Measurements from ENCODE around the gene KRT77.
A peak's percentile ranks its signal among the peaks of the same experiment; 100 is the strongest.

Gene KRT77

DNA sequence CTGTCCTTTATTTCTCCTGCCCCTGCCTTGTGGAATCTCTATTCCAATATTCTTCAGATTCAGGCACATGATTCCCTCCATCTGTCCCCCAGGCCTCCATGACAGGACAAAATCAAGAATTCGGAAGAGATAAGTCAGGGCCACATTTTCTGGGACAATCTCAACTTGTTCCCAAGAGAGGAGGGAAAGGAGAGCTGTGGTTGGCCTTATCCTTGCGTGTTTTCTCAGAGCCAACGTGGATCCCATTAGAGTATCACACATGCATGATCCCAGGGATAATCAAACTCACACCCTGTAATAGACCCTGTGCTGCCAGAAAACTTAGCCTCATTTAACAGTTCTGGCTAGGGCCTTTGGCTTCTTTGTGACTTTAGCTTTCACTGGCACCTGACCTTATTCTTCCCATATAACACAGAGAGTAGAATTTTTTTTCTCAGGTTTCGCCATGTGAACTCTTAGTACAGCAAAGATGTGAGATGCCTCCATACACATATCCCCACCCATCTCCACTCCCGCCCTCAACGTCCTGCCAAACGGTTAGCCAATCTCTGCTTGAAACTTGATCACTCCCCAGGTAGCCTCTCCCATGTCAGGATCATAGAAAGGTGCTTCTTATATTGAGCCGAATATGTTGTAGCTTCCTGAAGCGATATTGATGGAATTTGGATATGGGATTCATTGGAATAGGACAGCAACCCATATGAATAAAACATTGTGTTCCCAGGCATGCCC is 16.4 kb downstream of the KRT77 start:
- DNase-seq: no peak
- H3K4me1 Mint-ChIP-seq (ENCODE audit: low read depth in 2 of 2): peaks cover 23 to 31% of the 10 kb centered on the region in 2 donors
- no peak for ATAC-seq (replicated peaks)
- H3K9me3 Mint-ChIP-seq: no peaks in the 10 kb centered on the region
- H3K36me3 Mint-ChIP-seq (ENCODE audit: insufficient read depth): peaks cover 3% of the 10 kb centered on the region
- H3K27me3 Mint-ChIP-seq: peaks cover 18 to 45% of the 10 kb centered on the region in 2 donors
- no peak overlapping the region for H3K4me3 Mint-ChIP-seq
- H3K27ac Mint-ChIP-seq: peak overlapping the region in 1 of 2 donors; percentile 71

GRCh38 chr12:52686063-52686462 is 17.3 kb downstream of the KRT77 start:
- no peak overlapping the region for H3K27ac Mint-ChIP-seq
- no peaks in the 10 kb centered on the region for H3K9me3 Mint-ChIP-seq
- no peak overlapping the region for H3K4me3 Mint-ChIP-seq
- H3K36me3 Mint-ChIP-seq (ENCODE audit: insufficient read depth): peaks cover 3% of the 10 kb centered on the region
- no peak for DNase-seq
- peaks cover 21 to 33% of the 10 kb centered on the region in 2 donors for H3K4me1 Mint-ChIP-seq (ENCODE audit: low read depth in 2 of 2)
- ATAC-seq (replicated peaks): no peak
- H3K27me3 Mint-ChIP-seq: peaks cover 18 to 45% of the 10 kb centered on the region in 2 donors

GRCh38 chr12:52685406-52685890 is 17.9 kb downstream of the KRT77 start:
- H3K4me3 Mint-ChIP-seq: no peak overlapping the region

GRCh38 chr12:52684431-52684830 is 18.9 kb downstream of the KRT77 start:
- peaks cover 18 to 45% of the 10 kb centered on the region in 2 donors for H3K27me3 Mint-ChIP-seq
- H3K27ac Mint-ChIP-seq: no peak overlapping the region

More at GRCh38 chr12:52685406-52685890, 17.9 kb downstream of the KRT77 start:
- Mint-ChIP-seq H3K27ac (no peak overlapping the region), H3K27me3 (peaks cover 18 to 45% of the 10 kb centered on the region in 2 donors), H3K4me1 (ENCODE audit: low read depth in 2 of 2) (peaks cover 19 to 32% of the 10 kb centered on the region in 2 donors), H3K9me3 (no peaks in the 10 kb centered on the region), H3K36me3 (ENCODE audit: insufficient read depth) (no peaks in the 10 kb centered on the region)
- DNase-seq (no peak), ATAC-seq (replicated peaks) (no peak)

DNA sequence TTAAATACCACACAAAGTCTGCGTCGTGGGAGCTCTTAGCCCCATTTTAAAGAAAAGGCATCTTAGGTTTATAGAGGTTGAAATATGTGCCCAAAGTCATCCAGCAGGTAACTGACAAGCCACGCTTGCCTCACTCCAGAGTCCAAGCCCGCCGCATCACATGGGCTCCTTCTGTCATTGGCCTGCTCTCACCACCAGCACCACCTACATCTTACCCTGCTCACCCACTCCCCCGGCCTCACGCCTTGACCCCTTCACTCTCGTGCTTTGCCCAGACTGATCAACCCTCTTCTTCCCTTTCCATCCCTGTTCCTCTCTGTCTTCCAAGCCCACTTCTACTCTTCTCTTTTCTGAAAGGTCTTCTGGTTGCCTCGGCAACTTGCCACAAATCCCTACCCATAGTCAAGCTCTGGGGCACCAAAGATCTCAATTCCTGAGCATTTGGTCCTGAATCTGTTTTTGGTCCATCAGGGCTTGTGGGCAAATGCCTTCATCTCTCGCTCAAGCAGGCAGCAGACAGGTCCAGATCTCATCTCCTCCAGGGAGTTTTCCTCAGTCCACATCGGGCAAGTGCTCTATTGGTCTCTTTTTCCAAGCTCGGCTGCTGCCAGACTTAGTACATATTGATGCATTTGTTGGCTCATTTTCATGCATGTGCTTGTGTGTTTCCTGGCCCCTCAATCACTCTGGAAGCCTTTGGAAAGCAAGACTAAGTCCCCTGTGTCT is 19.6 kb downstream of the KRT77 start:
- no peaks in the 10 kb centered on the region for H3K36me3 Mint-ChIP-seq (ENCODE audit: insufficient read depth)
- H3K27ac Mint-ChIP-seq: peak overlapping the region in 1 of 2 donors; percentile 59
- peaks cover 21 to 32% of the 10 kb centered on the region in 2 donors for H3K4me1 Mint-ChIP-seq (ENCODE audit: low read depth in 2 of 2)
- H3K4me3 Mint-ChIP-seq: peak overlapping the region in 1 of 2 donors; percentile 16
- H3K27me3 Mint-ChIP-seq: peaks cover 18 to 43% of the 10 kb centered on the region in 2 donors
- DNase-seq (no peak), ATAC-seq (replicated peaks) (no peak)
- H3K9me3 Mint-ChIP-seq: no peaks in the 10 kb centered on the region

More at GRCh38 chr12:52684431-52684830, 18.9 kb downstream of the KRT77 start:
- Mint-ChIP-seq H3K9me3 (no peaks in the 10 kb centered on the region), H3K4me1 (ENCODE audit: low read depth in 2 of 2) (peaks cover 21 to 32% of the 10 kb centered on the region in 2 donors), H3K36me3 (ENCODE audit: insufficient read depth) (no peaks in the 10 kb centered on the region), H3K4me3 (no peak overlapping the region)
- DNase-seq (no peak), ATAC-seq (replicated peaks) (no peak)

DNA sequence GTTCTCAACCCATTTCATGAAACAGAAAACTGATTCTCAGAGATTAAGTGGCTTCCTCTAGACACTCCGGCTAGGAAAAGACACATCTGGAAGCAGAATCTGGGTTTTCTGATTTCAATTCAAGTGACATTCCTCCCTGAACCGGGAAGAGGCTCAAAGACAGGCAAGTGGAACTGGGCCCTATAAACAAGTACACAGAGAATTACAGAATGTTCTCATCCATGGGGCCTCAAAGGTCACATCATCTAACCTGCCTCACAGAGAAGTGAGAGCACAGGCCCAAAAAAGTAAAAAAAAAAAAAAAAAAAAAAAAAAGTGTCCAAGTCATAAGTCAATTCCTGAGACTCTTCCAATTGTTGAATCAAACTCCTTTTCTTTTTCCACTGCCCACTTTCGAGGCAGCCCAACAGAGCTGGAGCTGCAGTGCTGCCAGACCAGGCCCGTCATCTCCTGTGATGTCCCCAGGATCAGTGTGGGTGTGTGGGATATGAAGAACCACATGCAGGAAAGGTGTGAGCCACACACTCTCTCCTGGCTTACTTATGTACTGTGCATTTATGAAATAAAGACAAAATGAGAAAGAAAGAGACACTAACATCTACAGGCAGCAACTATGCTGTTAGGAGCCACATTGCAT is 20.3 kb downstream of the KRT77 start:
- ATAC-seq (replicated peaks) (no peak), DNase-seq (no peak)
- Mint-ChIP-seq H3K4me3 (no peak overlapping the region), H3K27me3 (peaks cover 21 to 40% of the 10 kb centered on the region in 2 donors), H3K27ac (peak overlapping the region in 1 of 2 donors; percentile 59), H3K36me3 (ENCODE audit: insufficient read depth) (no peaks in the 10 kb centered on the region), H3K9me3 (no peaks in the 10 kb centered on the region), H3K4me1 (ENCODE audit: low read depth in 2 of 2) (peaks cover 20 to 31% of the 10 kb centered on the region in 2 donors)

GRCh38 chr12:52682381-52682660 is 21.0 kb downstream of the KRT77 start:
- Mint-ChIP-seq H3K4me1 (ENCODE audit: low read depth in 2 of 2) (peaks cover 14 to 24% of the 10 kb centered on the region in 2 donors), H3K27me3 (peaks cover 24 to 37% of the 10 kb centered on the region in 2 donors), H3K4me3 (no peak overlapping the region), H3K27ac (no peak overlapping the region), H3K9me3 (no peaks in the 10 kb centered on the region), H3K36me3 (ENCODE audit: insufficient read depth) (no peaks in the 10 kb centered on the region)
- ATAC-seq (replicated peaks) (no peak), DNase-seq (no peak)

- DNase-seq (peak; percentile 14 to 36 (median 17)), ATAC-seq (replicated peaks) (peak; percentile 93)
- peaks cover 29 to 32% of the 10 kb centered on the region in 2 donors for H3K27me3 Mint-ChIP-seq
- H3K36me3 Mint-ChIP-seq (ENCODE audit: insufficient read depth): no peaks in the 10 kb centered on the region
- H3K4me1 Mint-ChIP-seq (ENCODE audit: low read depth in 2 of 2): peaks cover 12 to 21% of the 10 kb centered on the region in 2 donors
- no peak overlapping the region for H3K4me3 Mint-ChIP-seq
- H3K9me3 Mint-ChIP-seq: no peaks in the 10 kb centered on the region
- H3K27ac Mint-ChIP-seq: peak overlapping the region in 1 of 2 donors; percentile 91
Observed at GRCh38 chr12:52681526-52682380, 21.6 kb downstream of the KRT77 start.

- Mint-ChIP-seq H3K27me3 (peaks cover 26 to 38% of the 10 kb centered on the region in 2 donors), H3K36me3 (ENCODE audit: insufficient read depth) (no peaks in the 10 kb centered on the region), H3K4me3 (peak within 1 kb of the TSS in 1 of 2 donors; percentile 43), H3K27ac (peak within 1 kb of the TSS; percentile 34 to 91), H3K4me1 (ENCODE audit: low read depth in 2 of 2) (peaks cover 12 to 27% of the 10 kb centered on the region in 2 donors), H3K9me3 (no peaks in the 10 kb centered on the region)
- DNase-seq (no peak), ATAC-seq (replicated peaks) (no peak)
Observed at GRCh38 chr12:52680363-52680762, 23.0 kb downstream of the KRT77 start, which contains the start of gene KRT1. Gene KRT1 (minus strand): TSS chr12:52680407. CDS start chr12:52680348, 59 bp downstream.

DNA sequence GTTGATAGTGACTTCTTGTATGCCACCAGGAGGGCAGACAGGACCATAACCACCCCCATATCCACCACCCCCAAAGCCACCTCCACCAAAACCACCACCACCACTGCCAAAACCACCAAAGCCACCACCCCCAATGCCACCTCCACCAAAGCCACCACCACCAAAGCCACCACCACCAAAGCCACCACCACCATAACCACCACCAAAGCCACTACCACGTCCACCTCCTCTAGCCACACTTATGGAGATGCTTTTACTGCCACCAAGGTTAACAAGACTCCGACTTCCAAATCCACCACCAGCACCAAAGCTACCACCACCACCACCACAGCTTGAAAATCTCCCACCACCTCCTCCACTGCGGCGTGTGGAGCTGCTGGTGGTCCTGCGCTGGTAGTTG is 23.4 kb downstream of the KRT77 start:
- Mint-ChIP-seq H3K9me3 (no peaks in the 10 kb centered on the region), H3K27ac (peak overlapping the region in 1 of 2 donors; percentile 34), H3K4me3 (no peak overlapping the region), H3K27me3 (peaks cover 26 to 39% of the 10 kb centered on the region in 2 donors), H3K36me3 (ENCODE audit: insufficient read depth) (no peaks in the 10 kb centered on the region), H3K4me1 (ENCODE audit: low read depth in 2 of 2) (peaks cover 12 to 27% of the 10 kb centered on the region in 2 donors)
- no peak for DNase-seq
- ATAC-seq (replicated peaks): no peak

- peaks cover 12 to 22% of the 10 kb centered on the region in 2 donors for H3K4me1 Mint-ChIP-seq (ENCODE audit: low read depth in 2 of 2)
- peaks cover 9 to 36% of the 10 kb centered on the region in 2 donors for H3K27me3 Mint-ChIP-seq
- no peak overlapping the region for H3K27ac Mint-ChIP-seq
- no peaks in the 10 kb centered on the region for H3K9me3 Mint-ChIP-seq
- no peaks in the 10 kb centered on the region for H3K36me3 Mint-ChIP-seq (ENCODE audit: insufficient read depth)
- no peak overlapping the region for H3K4me3 Mint-ChIP-seq
- ATAC-seq (replicated peaks) (no peak), DNase-seq (no peak)
Observed at GRCh38 chr12:52677671-52678070, 25.7 kb downstream of the KRT77 start.

DNA sequence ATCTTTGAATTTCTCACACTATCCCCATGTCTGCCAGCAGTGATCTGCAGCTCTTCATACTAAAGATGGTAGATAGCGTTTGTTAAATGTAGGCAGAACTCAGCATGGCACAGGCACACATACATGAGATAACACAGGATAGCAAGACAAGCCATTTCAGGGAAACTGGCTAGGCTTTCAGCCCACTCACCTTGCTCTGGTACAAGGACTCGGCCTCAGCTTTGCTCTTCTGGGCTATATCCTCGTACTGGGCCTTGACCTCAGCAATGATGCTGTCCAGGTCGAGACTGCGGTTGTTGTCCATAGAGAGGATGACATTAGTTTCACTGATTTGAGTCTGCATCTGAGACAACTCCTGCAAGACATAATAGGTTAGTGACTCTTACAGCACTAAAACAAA is 26.2 kb downstream of the KRT77 start:
- no peak for DNase-seq
- Mint-ChIP-seq H3K27ac (no peak overlapping the region), H3K36me3 (ENCODE audit: insufficient read depth) (no peaks in the 10 kb centered on the region), H3K9me3 (no peaks in the 10 kb centered on the region), H3K4me1 (ENCODE audit: low read depth in 2 of 2) (peaks cover 10 to 20% of the 10 kb centered on the region in 2 donors), H3K27me3 (peaks cover 9 to 36% of the 10 kb centered on the region in 2 donors), H3K4me3 (no peak overlapping the region)
- ATAC-seq (replicated peaks): no peak

All from effector memory CD8-positive, alpha-beta T cell (primary cell).